GM18951 (cell line): ENCODE data around the gene NADSYN1.
"Not testable (repeated sequence)": the region's sequence is repeated elsewhere in the genome, so short reads cannot be mapped to it uniquely, and the experiment has no call there.

Source experiments
- POLR2A ChIP-seq: IDR thresholded peaks from 4 replicates; pipeline ENCODE4 v1.6.1; 2011; ENCODE audit warnings: mild to moderate bottlenecking; ENCODE audit not compliant: insufficient read length, insufficient read depth; ENCODE audit errors: extremely low read depth
- in situ Hi-C: fragments of 300-500 bp; cut with MboI; formaldehyde crosslinking; loops from one replicate; pipeline ENCODE4 v1.12.0; 2022; ENCODE audit warnings: low sequenced_read_pairs, mixed read lengths, inconsistent platforms; ENCODE audit not compliant: unreplicated experiment

Gene NADSYN1

DNA sequence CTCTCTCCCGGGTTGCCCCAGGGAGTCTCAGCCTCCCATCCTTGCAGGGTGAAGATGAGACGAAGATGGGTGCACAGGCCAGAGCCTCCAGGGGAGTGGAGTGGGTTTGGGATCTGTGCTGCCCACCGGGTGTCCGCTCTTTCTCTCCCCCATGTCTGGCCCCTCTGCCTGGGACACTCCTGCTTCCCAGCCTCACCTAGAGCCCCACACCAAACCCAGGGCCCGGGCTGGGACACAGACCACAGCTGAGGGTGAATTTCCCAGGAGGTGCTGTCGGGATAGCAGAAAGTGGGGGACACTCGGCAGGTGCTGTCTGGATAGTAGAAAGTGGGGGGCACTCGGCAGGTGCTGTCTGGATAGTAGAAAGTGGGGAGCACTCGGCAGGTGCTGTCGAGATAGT, 49.0 kb downstream of the NADSYN1 start:
- TF ChIP-seq POLR2A = no peak
- in situ Hi-C loops = no loop called here

DNA sequence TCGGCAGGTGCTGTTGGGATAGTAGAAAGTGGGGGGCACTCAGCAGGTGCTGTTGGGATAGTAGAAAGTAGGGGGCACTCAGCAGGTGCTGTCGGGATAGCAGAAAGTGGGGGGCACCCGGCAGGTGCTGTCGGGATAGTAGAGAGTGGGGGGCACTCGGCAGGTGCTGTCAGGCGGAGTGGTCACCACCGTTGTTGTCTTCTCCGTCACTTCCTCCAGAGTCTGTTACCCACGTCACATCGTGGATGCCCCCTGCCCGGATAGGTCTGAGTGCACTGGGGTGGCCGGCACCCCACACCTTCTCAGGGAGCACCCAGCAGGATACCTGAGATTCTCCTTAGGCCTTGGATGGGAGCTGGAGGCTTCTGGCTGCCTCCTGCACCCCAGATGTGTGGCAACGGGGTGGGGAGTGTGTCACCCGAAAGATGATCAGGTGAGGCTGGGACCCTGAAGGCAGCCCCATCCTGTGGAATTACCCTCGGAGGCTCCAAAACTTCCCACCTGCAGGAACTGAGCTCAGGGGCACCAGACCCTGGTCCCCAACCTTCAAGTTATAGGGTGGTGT, 50.0 kb downstream of the NADSYN1 start:
- in situ Hi-C loops = no loop called here
- no peak for TF ChIP-seq POLR2A

DNA sequence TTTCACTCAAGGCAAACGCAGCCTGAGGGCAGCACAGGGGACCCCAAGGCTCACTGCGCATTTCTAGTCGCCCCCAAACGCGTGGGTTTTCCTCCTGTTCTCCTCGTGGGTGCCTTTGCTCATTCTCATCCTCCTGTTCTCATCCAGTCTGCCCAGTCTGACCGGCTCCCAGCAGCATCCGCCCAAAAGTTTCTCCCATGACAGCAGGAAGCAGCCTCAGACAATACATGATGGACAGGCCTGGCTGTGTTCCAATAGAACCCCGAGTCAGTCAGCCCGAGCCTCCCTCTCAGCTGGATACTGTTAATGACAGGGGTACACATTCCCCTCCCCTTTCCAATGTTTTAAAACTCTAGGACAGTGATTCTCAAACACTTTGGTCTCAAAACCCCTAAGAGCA, 51.5 kb downstream of the NADSYN1 start:
- TF ChIP-seq POLR2A = no peak
- in situ Hi-C loops = no loop called here

- no peak for TF ChIP-seq POLR2A
- in situ Hi-C loops = no loop called here
Observed at GRCh38 chr11:71505001-71505400, 52.0 kb downstream of the NADSYN1 start.

- in situ Hi-C loops = no loop called here
- TF ChIP-seq POLR2A = no peak
Observed at GRCh38 chr11:71505781-71506180, 52.8 kb downstream of the NADSYN1 start.

- in situ Hi-C loops = no loop called here
- no peak for TF ChIP-seq POLR2A
Observed at GRCh38 chr11:71507102-71507501, 54.1 kb downstream of the NADSYN1 start.

- no peak for TF ChIP-seq POLR2A
- in situ Hi-C loops = no loop called here
Observed at GRCh38 chr11:71518506-71519471, 65.8 kb downstream of the NADSYN1 start.

GRCh38 chr11:71519546-71519945, 66.5 kb downstream of the NADSYN1 start:
- in situ Hi-C loops = no loop called here
- TF ChIP-seq POLR2A = no peak

- TF ChIP-seq POLR2A = no peak
- in situ Hi-C loops = no loop called here
Observed at GRCh38 chr11:71525188-71525937, 72.4 kb downstream of the NADSYN1 start.

- TF ChIP-seq POLR2A = no peak
- in situ Hi-C loops = no loop called here
Observed at GRCh38 chr11:71525938-71526495, 73.0 kb downstream of the NADSYN1 start.

DNA sequence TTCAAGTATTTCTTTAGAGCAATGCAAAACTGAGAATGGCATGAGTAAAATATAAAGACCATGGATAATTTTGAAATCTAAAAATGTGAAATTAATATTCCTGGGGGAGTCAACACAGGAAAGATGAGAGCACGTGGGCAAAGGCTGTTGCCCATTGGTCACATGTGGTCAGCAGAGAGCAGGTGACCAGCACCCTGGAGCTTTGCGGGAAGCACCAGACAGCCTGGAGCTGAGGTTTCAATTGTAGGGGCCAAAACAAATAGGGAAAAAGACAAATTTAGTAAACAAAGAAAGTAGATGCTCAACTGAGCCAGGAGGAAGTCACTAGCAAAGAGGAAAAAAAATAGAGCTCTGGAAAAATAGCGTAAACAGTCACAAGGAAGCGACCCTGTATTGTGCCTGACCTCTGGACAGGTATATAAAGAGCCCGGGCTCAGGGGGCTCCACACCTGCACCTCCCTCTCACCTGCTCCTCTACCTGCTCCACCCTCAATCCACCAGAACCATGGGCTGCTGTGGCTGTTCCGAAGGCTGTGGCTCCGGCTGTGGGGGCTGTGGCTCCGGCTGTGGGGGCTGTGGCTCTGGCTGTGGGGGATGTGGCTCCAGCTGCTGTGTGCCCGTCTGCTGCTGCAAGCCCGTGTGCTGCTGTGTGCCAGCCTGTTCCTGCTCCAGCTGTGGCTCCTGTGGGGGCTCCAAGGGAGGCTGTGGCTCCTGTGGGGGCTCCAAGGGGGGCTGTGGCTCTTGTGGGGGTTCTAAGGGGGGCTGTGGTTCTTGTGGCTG, 74.0 kb downstream of the NADSYN1 start, which contains the start of gene KRTAP5-7:
KRTAP5-7 (plus strand) TSS at position 472 of the 780 bp plus-strand sequence; CDS start at position 506, 34 bp downstream.
- in situ Hi-C loops = not testable (repeated sequence)

- in situ Hi-C loops = no loop called here
Observed at GRCh38 chr11:71527576-71528210, 74.7 kb downstream of the NADSYN1 start.

More at GRCh38 chr11:71527576-71528210, 74.7 kb downstream of the NADSYN1 start:
- no peak for TF ChIP-seq POLR2A
